GM10248 (cell line): ENCODE data around the gene CCDC92.

Experiments
- CTCF ChIA-PET: fragments of 300-600 bp; sonication (Branson Sonifier 250); formaldehyde crosslinking; extraction: SDS; loops from one replicate; lab custom pipeline; 2021; ENCODE audit warnings: antibody characterized with exemption; lab: Yijun Ruan, JAX
- POLR2A ChIA-PET: fragments of 350-650 bp; sonication (Branson Sonifier 250); formaldehyde crosslinking; extraction: SDS; loops from one replicate; lab custom pipeline; 2020; ENCODE audit warnings: antibody characterized with exemption; lab: Yijun Ruan, JAX
- DNase-seq: peaks from one replicate; pipeline ENCODE4 v3.0.0; 2012; ENCODE audit errors: extremely low spot score
- TF ChIP-seq, protein P1 (sequence below): IDR thresholded peaks from 2 replicates; pipeline ENCODE4 v1.5.1; 2012; ENCODE audit warnings: mild to moderate bottlenecking, low read depth; ENCODE audit errors: extremely low read depth, missing control alignments, control extremely low read depth

The CCDC92 gene

DNA sequence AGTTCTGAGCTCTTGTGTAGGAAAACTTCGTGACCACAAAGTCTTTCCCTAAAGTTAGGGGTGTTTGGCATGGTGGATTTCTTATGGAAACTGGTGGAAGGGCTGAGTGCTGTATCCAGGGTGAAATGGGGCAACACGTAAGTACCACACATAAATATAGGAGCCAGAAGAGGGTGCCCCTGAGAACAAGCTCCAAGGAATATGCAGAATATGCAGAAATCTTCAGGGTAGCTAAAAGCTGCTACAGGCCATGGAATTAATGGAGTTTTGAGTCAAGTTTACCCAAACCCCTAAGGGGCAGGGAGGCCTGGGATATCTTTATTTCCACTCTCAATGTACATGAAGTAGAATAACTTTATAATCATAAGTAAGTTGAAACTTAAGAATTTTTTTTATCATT is 44.4 kb upstream of the CCDC92 start:
- TF ChIP-seq, protein P1, sequence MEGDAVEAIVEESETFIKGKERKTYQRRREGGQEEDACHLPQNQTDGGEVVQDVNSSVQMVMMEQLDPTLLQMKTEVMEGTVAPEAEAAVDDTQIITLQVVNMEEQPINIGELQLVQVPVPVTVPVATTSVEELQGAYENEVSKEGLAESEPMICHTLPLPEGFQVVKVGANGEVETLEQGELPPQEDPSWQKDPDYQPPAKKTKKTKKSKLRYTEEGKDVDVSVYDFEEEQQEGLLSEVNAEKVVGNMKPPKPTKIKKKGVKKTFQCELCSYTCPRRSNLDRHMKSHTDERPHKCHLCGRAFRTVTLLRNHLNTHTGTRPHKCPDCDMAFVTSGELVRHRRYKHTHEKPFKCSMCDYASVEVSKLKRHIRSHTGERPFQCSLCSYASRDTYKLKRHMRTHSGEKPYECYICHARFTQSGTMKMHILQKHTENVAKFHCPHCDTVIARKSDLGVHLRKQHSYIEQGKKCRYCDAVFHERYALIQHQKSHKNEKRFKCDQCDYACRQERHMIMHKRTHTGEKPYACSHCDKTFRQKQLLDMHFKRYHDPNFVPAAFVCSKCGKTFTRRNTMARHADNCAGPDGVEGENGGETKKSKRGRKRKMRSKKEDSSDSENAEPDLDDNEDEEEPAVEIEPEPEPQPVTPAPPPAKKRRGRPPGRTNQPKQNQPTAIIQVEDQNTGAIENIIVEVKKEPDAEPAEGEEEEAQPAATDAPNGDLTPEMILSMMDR, result no peak
- DNase-seq, result no peak
- CTCF ChIA-PET, result interaction anchor here (1.0 to 2.6 kb wide), 4 partner anchors 14 to 25 kb away, joined by 3 to 11 read pairs (median 4); no protein-coding TSS in a partner anchor
- POLR2A ChIA-PET, result no interaction called here

DNA sequence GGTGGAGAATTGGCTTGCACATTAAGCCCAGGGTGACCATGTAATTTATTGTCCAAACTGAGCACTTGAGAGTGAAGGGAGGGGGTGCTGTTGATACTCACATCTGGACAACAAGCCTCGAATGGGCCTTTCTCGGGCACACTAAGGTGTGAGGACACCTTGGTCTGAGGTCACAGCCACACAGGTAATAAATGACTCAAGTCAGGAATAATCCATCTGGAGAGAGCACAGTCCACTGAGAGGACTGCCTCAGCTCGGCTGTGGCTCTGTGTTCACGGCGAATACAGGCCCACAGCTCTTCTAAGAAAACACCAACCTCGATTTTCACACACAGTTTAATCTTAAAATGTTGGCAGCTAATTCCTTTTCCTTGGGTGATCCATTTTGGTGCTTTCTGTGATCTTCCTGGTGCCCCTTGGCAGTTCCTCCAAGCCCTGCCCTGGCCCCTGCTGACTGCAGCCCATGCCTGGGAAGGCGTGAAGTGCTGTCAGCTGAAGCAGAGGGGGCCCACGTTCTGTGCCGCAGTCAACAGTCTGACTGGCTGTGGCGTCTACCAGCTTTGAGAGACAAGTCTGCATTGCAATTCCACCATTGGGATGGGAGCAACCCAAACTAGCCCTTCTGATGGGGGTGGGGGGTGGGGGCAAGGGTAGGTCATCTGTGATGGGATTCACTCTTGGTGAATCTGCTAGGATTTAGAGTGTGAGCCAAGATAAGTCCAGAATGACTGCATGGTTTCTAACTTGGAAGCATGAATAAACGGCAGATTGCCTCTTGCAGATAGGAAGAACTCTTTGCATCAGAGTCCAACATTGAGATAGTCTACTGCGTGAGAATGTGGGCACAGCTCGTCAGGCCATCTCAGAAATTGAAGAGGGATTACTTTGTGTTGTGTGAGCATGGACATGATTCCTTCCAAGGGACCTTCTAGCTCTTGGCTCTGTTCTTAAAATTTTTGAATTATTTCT is 43.1 kb upstream of the CCDC92 start:
- ChIA-PET CTCF (interaction anchor here (1.1 to 2.7 kb wide), 5 partner anchors 9 to 23 kb away, joined by 3 to 11 read pairs (median 4); no protein-coding TSS in a partner anchor), POLR2A (no interaction called here)
- TF ChIP-seq, protein P1, result no peak
- no peak for DNase-seq

DNA sequence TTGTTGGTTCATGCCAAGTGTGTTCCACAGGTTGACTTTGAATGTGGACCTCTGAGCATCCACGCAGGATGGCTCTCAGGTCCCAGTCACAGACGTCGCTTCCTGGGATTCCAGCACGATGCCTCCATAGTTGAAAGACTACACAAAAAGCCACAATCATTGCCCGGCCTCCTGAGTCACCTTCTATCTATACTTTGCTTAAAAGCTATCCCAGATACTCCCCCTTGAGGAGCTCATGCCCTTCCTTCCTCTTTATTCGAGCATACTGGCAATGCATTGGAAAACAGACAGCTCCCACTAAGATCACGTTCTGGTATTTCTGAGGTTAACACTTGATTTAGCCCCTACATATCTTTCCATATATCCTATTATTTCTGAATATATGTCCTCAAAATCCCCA is 40.4 kb upstream of the CCDC92 start:
- DNase-seq, result no peak
- CTCF ChIA-PET, result interaction anchor here (1.0 to 2.7 kb wide), 5 partner anchors 8 to 386 kb away, joined by 3 to 9 read pairs (median 3); no protein-coding TSS in a partner anchor
- TF ChIP-seq, protein P1, result no peak
- POLR2A ChIA-PET, result no interaction called here

DNA sequence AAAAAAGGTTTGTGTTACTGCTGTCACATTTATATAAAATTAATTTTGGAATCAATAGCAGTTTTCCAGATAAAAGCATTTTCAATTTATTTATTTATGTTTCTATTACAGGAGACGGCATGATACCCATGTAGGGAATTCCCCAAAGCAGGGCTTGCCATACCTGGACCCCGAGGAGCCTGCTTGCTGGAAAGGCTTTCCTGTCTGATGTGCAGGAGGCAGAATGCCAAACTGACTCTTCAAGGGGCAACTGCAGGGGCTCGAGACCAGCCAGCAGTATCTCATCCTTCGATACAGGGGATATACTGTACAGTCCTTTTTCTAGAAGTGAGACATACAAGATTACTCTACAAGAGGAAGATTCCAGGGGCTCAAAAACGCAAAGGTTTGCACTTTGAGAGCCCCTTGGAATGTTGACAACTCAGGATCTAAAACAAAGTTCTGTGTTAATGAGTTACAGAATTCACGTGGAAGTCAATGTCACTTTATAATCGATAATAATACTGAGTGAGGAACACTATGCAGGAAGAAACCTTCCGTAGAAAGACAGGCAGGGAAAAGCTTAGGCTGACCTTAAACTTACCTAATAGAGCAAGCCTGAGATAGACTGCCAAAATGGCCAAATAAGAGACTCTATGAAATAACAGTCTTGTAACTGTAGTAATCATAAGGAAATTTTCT is 38.9 kb upstream of the CCDC92 start:
- ChIA-PET POLR2A (no interaction called here), CTCF (interaction anchor here (0.6 to 1.5 kb wide), 2 partner anchors 10 to 336 kb away, joined by 3 to 5 read pairs; no protein-coding TSS in a partner anchor)
- TF ChIP-seq, protein P1, result no peak
- DNase-seq, result no peak

DNA sequence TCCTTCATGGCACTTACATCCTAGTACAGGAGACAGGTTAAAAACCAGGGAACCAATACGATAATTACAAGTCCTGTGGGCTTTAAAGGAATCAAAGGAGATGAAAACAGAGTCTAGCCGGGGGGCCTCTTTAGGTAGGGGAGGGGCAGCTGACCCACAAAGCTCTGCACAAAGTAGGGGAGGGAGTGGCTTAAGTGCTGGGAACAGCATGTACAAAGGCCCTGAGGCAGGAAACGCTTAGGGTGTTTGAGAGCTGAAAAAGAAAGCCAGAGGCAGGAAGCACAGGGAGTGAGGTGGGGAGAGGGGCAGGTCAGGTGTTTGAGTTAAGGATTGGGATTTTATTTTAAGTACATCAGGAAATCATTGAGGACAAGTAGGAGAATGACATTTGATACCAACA is 38.1 kb upstream of the CCDC92 start:
- CTCF ChIA-PET, result interaction anchor here (0.6 to 1.5 kb wide), 2 partner anchors 9 to 337 kb away, joined by 3 to 5 read pairs; no protein-coding TSS in a partner anchor
- TF ChIP-seq, protein P1, result no peak
- no peak for DNase-seq
- POLR2A ChIA-PET, result interaction anchor here (0.6 kb wide), 1 partner anchor 29 kb away, joined by 4 read pairs; no protein-coding TSS in a partner anchor

DNA sequence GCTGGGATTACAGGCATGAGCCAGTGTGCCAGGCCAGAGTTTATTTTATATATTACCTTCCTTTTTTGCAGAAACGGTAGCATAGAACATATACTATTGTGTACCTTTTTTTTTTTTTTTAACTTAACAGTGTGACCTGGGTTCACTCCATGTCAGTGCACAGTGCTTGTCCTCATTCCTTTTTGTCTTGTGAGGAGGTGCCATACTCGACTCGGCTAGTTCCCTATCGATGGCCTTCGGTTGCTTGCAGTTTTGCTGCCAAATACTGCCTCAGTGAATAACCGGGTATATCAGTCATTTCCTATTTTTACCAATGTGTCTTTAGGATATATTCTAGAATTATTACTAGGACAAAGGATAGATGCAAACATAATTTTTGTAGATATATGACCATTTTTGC is 37.1 kb upstream of the CCDC92 start:
- ChIA-PET POLR2A (no interaction called here), CTCF (no interaction called here)
- no peak for DNase-seq
- TF ChIP-seq, protein P1, result no peak
